ENCODE measurements around the gene ACR. TPM values are rescaled to one million over a fixed set of nuclear protein-coding genes. Genes with fewer than 3 reads are reported as not detected.

The ACR gene
- total and polyA plus RNA-seq, 2 of the 4 experiments (the other 2 are of a cell fraction), result not detected

DNA sequence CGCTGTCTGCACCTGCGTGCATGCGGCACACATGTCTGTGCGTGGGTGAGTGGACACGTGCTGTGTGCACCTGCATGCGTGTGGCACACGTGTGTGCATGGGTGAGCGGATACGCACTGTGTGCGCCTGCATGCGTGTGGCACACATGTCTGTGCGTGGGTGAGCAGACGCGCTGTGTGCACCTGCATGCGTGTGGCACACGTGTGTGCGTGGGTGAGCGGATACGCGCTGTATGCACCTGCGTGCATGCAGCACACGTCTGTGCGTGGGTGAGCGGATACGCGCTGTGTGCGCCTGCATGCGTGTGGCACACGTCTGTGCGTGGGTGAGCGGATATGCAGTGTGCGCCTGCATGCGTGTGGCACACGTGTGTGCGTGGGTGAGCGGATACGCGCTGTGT, 27.1 kb upstream of the ACR start:
- POLR2A ChIA-PET (ENCODE audit: unreplicated experiment), result no interaction called here
- Histone ChIP-seq H3K4me1 (ENCODE audit: control insufficient read depth, insufficient read depth, low read length) (no peaks in the 10 kb centered on the region), H3K56ac (ENCODE audit: extremely low read depth, insufficient read depth, low read length) (no peak overlapping the region), H3K36me3 (ENCODE audit: control insufficient read depth, insufficient read depth, low read length) (no peaks in the 10 kb centered on the region), H2BK5ac (ENCODE audit: low read depth, low read length, poor library complexity, severe bottlenecking) (no peak overlapping the region), H4K91ac (ENCODE audit: insufficient read depth, low read depth, low read length) (no peak overlapping the region), H2AFZ (replicated peaks; ENCODE audit: low read length, poor library complexity) (peak overlapping the region; percentile 21), H3K79me1 (ENCODE audit: low read depth in 1 of 2, low read length in 2 of 2) (no peaks in the 10 kb centered on the region; a peak in 1 of 4 replicates), H2AK9ac (replicated peaks; ENCODE audit: low read depth, low read length, poor library complexity) (no peak overlapping the region), H3K23ac (ENCODE audit: low read depth, low read length) (no peak overlapping the region), H3K18ac (ENCODE audit: low read depth, low read length) (no peak overlapping the region), H3K4ac (ENCODE audit: low read depth, low read length) (no peak overlapping the region), H2BK120ac (ENCODE audit: low read depth, low read length) (no peak overlapping the region), H3K9me1 (ENCODE audit: insufficient read depth, low read length) (peaks cover 11% of the 10 kb centered on the region), H3K4me2 (ENCODE audit: low read depth, low read length) (no peak overlapping the region), H2BK15ac (ENCODE audit: low read depth, low read length) (no peak overlapping the region), H3K4me3 (ENCODE audit: insufficient read depth, low read depth, low read length) (no peak overlapping the region), H2AK5ac (ENCODE audit: low read depth, low read length) (no peak overlapping the region), H3K9ac (ENCODE audit: low read depth, low read length) (no peak overlapping the region), H3K14ac (replicated peaks; ENCODE audit: low read depth, low read length) (no peak overlapping the region), H4K8ac (ENCODE audit: low read depth in 2 of 2, low read length in 2 of 2) (no peak overlapping the region), H2BK20ac (ENCODE audit: low read depth, low read length) (no peak overlapping the region), H4K5ac (ENCODE audit: low read depth, low read length) (no peak overlapping the region), H3K9me3 (ENCODE audit: control insufficient read depth, insufficient read depth, low read length) (no peaks in the 10 kb centered on the region), H3K27ac (ENCODE audit: insufficient read depth, low read length) (no peak overlapping the region), H3K27me3 (ENCODE audit: control insufficient read depth, insufficient read depth, low read length) (no peaks in the 10 kb centered on the region), H4K20me1 (ENCODE audit: insufficient read depth, low read length) (no peaks in the 10 kb centered on the region)
- intact Hi-C loops (cut with micrococcal nuclease), result no loop called here
- dilution Hi-C loops (cut with HindIII; ENCODE audit: low sequenced_read_pairs, unreplicated experiment), result no loop called here
- in situ Hi-C loops (cut with MboI; ENCODE audit: low sequenced_read_pairs), result no loop called here
- DNase-seq, result no peak
- TF ChIP-seq CHD1 (IDR thresholded peaks at IDR 0.05; ENCODE audit: low read depth, low read length), result no peak
- no peak for TF ChIP-seq SMC3 (IDR thresholded peaks at IDR 0.05; ENCODE audit: low read depth, low read length)
- TF ChIP-seq, protein P1, sequence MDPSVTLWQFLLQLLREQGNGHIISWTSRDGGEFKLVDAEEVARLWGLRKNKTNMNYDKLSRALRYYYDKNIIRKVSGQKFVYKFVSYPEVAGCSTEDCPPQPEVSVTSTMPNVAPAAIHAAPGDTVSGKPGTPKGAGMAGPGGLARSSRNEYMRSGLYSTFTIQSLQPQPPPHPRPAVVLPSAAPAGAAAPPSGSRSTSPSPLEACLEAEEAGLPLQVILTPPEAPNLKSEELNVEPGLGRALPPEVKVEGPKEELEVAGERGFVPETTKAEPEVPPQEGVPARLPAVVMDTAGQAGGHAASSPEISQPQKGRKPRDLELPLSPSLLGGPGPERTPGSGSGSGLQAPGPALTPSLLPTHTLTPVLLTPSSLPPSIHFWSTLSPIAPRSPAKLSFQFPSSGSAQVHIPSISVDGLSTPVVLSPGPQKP (IDR thresholded peaks at IDR 0.05; ENCODE audit: borderline replicate concordance, low read depth, low read length), result no peak
- TF ChIP-seq, protein P2, sequence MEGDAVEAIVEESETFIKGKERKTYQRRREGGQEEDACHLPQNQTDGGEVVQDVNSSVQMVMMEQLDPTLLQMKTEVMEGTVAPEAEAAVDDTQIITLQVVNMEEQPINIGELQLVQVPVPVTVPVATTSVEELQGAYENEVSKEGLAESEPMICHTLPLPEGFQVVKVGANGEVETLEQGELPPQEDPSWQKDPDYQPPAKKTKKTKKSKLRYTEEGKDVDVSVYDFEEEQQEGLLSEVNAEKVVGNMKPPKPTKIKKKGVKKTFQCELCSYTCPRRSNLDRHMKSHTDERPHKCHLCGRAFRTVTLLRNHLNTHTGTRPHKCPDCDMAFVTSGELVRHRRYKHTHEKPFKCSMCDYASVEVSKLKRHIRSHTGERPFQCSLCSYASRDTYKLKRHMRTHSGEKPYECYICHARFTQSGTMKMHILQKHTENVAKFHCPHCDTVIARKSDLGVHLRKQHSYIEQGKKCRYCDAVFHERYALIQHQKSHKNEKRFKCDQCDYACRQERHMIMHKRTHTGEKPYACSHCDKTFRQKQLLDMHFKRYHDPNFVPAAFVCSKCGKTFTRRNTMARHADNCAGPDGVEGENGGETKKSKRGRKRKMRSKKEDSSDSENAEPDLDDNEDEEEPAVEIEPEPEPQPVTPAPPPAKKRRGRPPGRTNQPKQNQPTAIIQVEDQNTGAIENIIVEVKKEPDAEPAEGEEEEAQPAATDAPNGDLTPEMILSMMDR (conservative IDR thresholded peaks at IDR 0.05; ENCODE audit: low read depth, low read length), result no peak
- no peak for TF ChIP-seq NFE2L2 (IDR thresholded peaks at IDR 0.05; ENCODE audit: low read depth, low read length)
- no peak for TF ChIP-seq MXI1 (IDR thresholded peaks at IDR 0.05; ENCODE audit: borderline replicate concordance, low read depth, low read length)
- CTCF ChIA-PET, result no interaction called here
- WGBS, 2 experiments (ENCODE audit: extremely low coverage in 2 of 2, insufficient read length in 1 of 2), result 98% methylated on average over 38 of the region's 38 CpGs; no CpG with 5 or more reads in 1 of the 2 experiments
- no TSS peak for BruUV-seq (replicated peaks)
- ATAC-seq (ENCODE audit: low read depth), result no peak

Measured in IMR-90 (cell line).